ENCODE data around the gene STON2. TPM values are rescaled to one million over a fixed set of nuclear protein-coding genes. Genes with fewer than 3 reads are reported as not detected.
"Not testable (repeated sequence)": the region's sequence is repeated elsewhere in the genome, so short reads cannot be mapped to it uniquely, and the experiment has no call there.

Gene STON2
- total RNA-seq, 1 donor from 2014 or later: 66.8 TPM

GRCh38 chr14:81234278-81234677, 165.8 kb downstream of the STON2 start:
- peaks cover 8% of the 10 kb centered on the region for H3K36me3 Mint-ChIP-seq (ENCODE audit: low read depth, unreplicated experiment)
- no peak for DNase-seq (ENCODE audit: low spot score)
- H3K27ac Mint-ChIP-seq (ENCODE audit: unreplicated experiment): no peak overlapping the region
- H3K4me3 Mint-ChIP-seq (ENCODE audit: unreplicated experiment): no peak overlapping the region
- no peaks in the 10 kb centered on the region for H3K4me1 Mint-ChIP-seq (ENCODE audit: unreplicated experiment)
- peaks cover 4% of the 10 kb centered on the region for H3K27me3 Mint-ChIP-seq (ENCODE audit: unreplicated experiment)
- H3K9me3 Mint-ChIP-seq (ENCODE audit: unreplicated experiment): no peaks in the 10 kb centered on the region
- no peak for TF ChIP-seq CTCF (IDR thresholded peaks at IDR 0.05; ENCODE audit: unreplicated experiment)

GRCh38 chr14:81233615-81234014, 166.5 kb downstream of the STON2 start:
- Mint-ChIP-seq H3K27me3 (ENCODE audit: unreplicated experiment) (peaks cover 4% of the 10 kb centered on the region), H3K9me3 (ENCODE audit: unreplicated experiment) (no peaks in the 10 kb centered on the region), H3K4me1 (ENCODE audit: unreplicated experiment) (no peaks in the 10 kb centered on the region), H3K4me3 (ENCODE audit: unreplicated experiment) (no peak overlapping the region), H3K27ac (ENCODE audit: unreplicated experiment) (no peak overlapping the region), H3K36me3 (ENCODE audit: low read depth, unreplicated experiment) (peaks cover 8% of the 10 kb centered on the region)
- DNase-seq (ENCODE audit: low spot score): no peak
- TF ChIP-seq CTCF (IDR thresholded peaks at IDR 0.05; ENCODE audit: unreplicated experiment): no peak

- TF ChIP-seq CTCF (IDR thresholded peaks at IDR 0.05; ENCODE audit: unreplicated experiment): no peak
- peaks cover 3% of the 10 kb centered on the region for H3K27me3 Mint-ChIP-seq (ENCODE audit: unreplicated experiment)
- no peaks in the 10 kb centered on the region for H3K36me3 Mint-ChIP-seq (ENCODE audit: low read depth, unreplicated experiment)
- no peaks in the 10 kb centered on the region for H3K9me3 Mint-ChIP-seq (ENCODE audit: unreplicated experiment)
- H3K4me3 Mint-ChIP-seq (ENCODE audit: unreplicated experiment): no peak overlapping the region
- no peak overlapping the region for H3K27ac Mint-ChIP-seq (ENCODE audit: unreplicated experiment)
- no peak for DNase-seq (ENCODE audit: low spot score)
- H3K4me1 Mint-ChIP-seq (ENCODE audit: unreplicated experiment): no peaks in the 10 kb centered on the region
These were observed 168.6 kb downstream of the STON2 start for GRCh38 chr14:81231540-81231939.

GRCh38 chr14:81224222-81224621, 175.9 kb downstream of the STON2 start:
- no peaks in the 10 kb centered on the region for H3K9me3 Mint-ChIP-seq (ENCODE audit: unreplicated experiment)
- no peak for TF ChIP-seq CTCF (IDR thresholded peaks at IDR 0.05; ENCODE audit: unreplicated experiment)
- H3K27me3 Mint-ChIP-seq (ENCODE audit: unreplicated experiment): peaks cover 21% of the 10 kb centered on the region
- no peak for DNase-seq (ENCODE audit: low spot score)
- H3K4me3 Mint-ChIP-seq (ENCODE audit: unreplicated experiment): no peak overlapping the region
- peaks cover 4% of the 10 kb centered on the region for H3K36me3 Mint-ChIP-seq (ENCODE audit: low read depth, unreplicated experiment)
- H3K4me1 Mint-ChIP-seq (ENCODE audit: unreplicated experiment): peaks cover 6% of the 10 kb centered on the region
- H3K27ac Mint-ChIP-seq (ENCODE audit: unreplicated experiment): no peak overlapping the region

GRCh38 chr14:81223788-81224187, 176.3 kb downstream of the STON2 start:
- not testable (repeated sequence) for H3K27ac Mint-ChIP-seq (ENCODE audit: unreplicated experiment); DNase-seq (ENCODE audit: low spot score); H3K36me3 Mint-ChIP-seq (ENCODE audit: low read depth, unreplicated experiment); H3K9me3 Mint-ChIP-seq (ENCODE audit: unreplicated experiment); H3K4me3 Mint-ChIP-seq (ENCODE audit: unreplicated experiment); H3K4me1 Mint-ChIP-seq (ENCODE audit: unreplicated experiment)
- H3K27me3 Mint-ChIP-seq (ENCODE audit: unreplicated experiment): peaks cover 24% of the 10 kb centered on the region

GRCh38 chr14:81222691-81223090, 177.4 kb downstream of the STON2 start:
- peaks cover 4% of the 10 kb centered on the region for H3K36me3 Mint-ChIP-seq (ENCODE audit: low read depth, unreplicated experiment)
- no peak for DNase-seq (ENCODE audit: low spot score)
- H3K4me1 Mint-ChIP-seq (ENCODE audit: unreplicated experiment): peaks cover 11% of the 10 kb centered on the region
- H3K27me3 Mint-ChIP-seq (ENCODE audit: unreplicated experiment): peaks cover 24% of the 10 kb centered on the region
- no peak overlapping the region for H3K27ac Mint-ChIP-seq (ENCODE audit: unreplicated experiment)
- no peak overlapping the region for H3K4me3 Mint-ChIP-seq (ENCODE audit: unreplicated experiment)
- no peak for TF ChIP-seq CTCF (IDR thresholded peaks at IDR 0.05; ENCODE audit: unreplicated experiment)
- no peaks in the 10 kb centered on the region for H3K9me3 Mint-ChIP-seq (ENCODE audit: unreplicated experiment)

Data from endothelial cell (in vitro differentiated cells).